Adipose tissue (tissue), 3 donors: ENCODE measurements around the gene SPNS2. TPM values are rescaled to one million over a fixed set of nuclear protein-coding genes. Genes with fewer than 3 reads are reported as not detected.

Experiments
- H3K27ac ChIP-seq: one replicate; pipeline ENCODE4 v1.5.1; 2013; ENCODE audit warnings: low read depth, low read length
- WGBS, 3 donors: extraction: QIAGEN DNeasy Blood & Tissue Kit; methylation state at CpG; one replicate each; pipeline ENCODE4 v1.1.7; 2013; 5-methylcytosine and 5-hydroxymethylcytosine counted together
- polyA plus RNA-seq, 3 donors: library from polyadenylated mRNA; stranded (reverse); fragments of 200-250 nt; gene quantifications; one replicate each; pipeline ENCODE4 v1.2.3, GENCODE V29; 2013
- donor health status: healthy with polysubstance abuse.
- donor health status: Bipolar disorder and iron deficiency.
- donor health status: healthy.

SPNS2 gene
- polyA plus RNA-seq, 3 donors: 13.5 to 32.8 (median 26.9) TPM

- no peak overlapping the region for H3K27ac ChIP-seq
- WGBS, 3 donors: 69 to 71% (median 70%) methylated on average over 11 of the region's 11 CpGs
These were observed 89.7 kb downstream of the SPNS2 start for GRCh38 chr17:4588391-4588790.

Other genes with a start within 250 kb of the SPNS2 start
- 10 to 100 TPM in 2 of 3 donors, 1 to 10 TPM in 1; 7.6 to 15.3 (median 14.3) TPM for gene ANKFY1, start 234.9 kb upstream of the SPNS2 start, polyA plus RNA-seq
- gene UBE2G1, start 132.2 kb upstream of the SPNS2 start, polyA plus RNA-seq: 10 to 100 TPM; 12.9 to 28.1 (median 13.3) TPM
- gene SPNS3, start 64.9 kb upstream of the SPNS2 start, polyA plus RNA-seq: under 1 TPM in 2 of 3 donors, not detected in 1; 0.16 to 0.24 TPM
- gene MYBBP1A, start 56.5 kb downstream of the SPNS2 start, polyA plus RNA-seq: 10 to 100 TPM; 19.0 to 40.7 (median 22.7) TPM
- 10 to 100 TPM in 1 of 3 donors, 1 to 10 TPM in 1, not detected in 1; 1.6 to 20.3 TPM for gene GGT6, start 61.7 kb downstream of the SPNS2 start, polyA plus RNA-seq
- gene SMTNL2, start 85.6 kb downstream of the SPNS2 start, polyA plus RNA-seq: 1 to 10 TPM in 1 of 3 donors, under 1 TPM in 2; 0.35 to 1.3 (median 0.77) TPM
- gene ALOX15, start 142.8 kb downstream of the SPNS2 start, polyA plus RNA-seq: 1 to 10 TPM in 2 of 3 donors, under 1 TPM in 1; 0.09 to 9.6 (median 2.5) TPM
- 10 to 100 TPM; 13.3 to 29.1 (median 18.7) TPM for gene PELP1, start 205.3 kb downstream of the SPNS2 start, polyA plus RNA-seq
- 10 to 100 TPM in 2 of 3 donors, 1 to 10 TPM in 1; 6.6 to 72.4 (median 43.6) TPM for gene ARRB2, start 211.8 kb downstream of the SPNS2 start, polyA plus RNA-seq
- 10 to 100 TPM; 19.2 to 36.9 (median 23.2) TPM for gene MED11, start 232.5 kb downstream of the SPNS2 start, polyA plus RNA-seq
- under 1 TPM; 0.33 to 0.90 (median 0.56) TPM for gene ZMYND15, start 241.0 kb downstream of the SPNS2 start, polyA plus RNA-seq
- 10 to 100 TPM in 2 of 3 donors, 1 to 10 TPM in 1; 6.6 to 13.3 (median 12.1) TPM for gene CXCL16, start 241.0 kb downstream of the SPNS2 start, polyA plus RNA-seq